Measurements from ENCODE around the gene RNF152.
"Not testable (repeated sequence)": the region's sequence is repeated elsewhere in the genome, so short reads cannot be mapped to it uniquely, and the experiment has no call there.

Gene RNF152

GRCh38 chr18:61815885-61816470, 76.8 kb downstream of the RNF152 start:
- DNase-seq = no peak

- no peak for DNase-seq
Measured at GRCh38 chr18:61808286-61808685, 84.5 kb downstream of the RNF152 start.

- DNase-seq = no peak
Measured at GRCh38 chr18:61803393-61803792, 89.4 kb downstream of the RNF152 start.

GRCh38 chr18:61797696-61798590, 94.9 kb downstream of the RNF152 start:
- DNase-seq = no peak

GRCh38 chr18:61791031-61791430, 101.8 kb downstream of the RNF152 start:
- no peak for DNase-seq

- DNase-seq = not testable (repeated sequence)
Measured at GRCh38 chr18:61787011-61787670, 105.7 kb downstream of the RNF152 start.

GRCh38 chr18:61785588-61785987, 107.2 kb downstream of the RNF152 start:
- no peak for DNase-seq

GRCh38 chr18:61784834-61785233, 108.0 kb downstream of the RNF152 start:
- no peak for DNase-seq

GRCh38 chr18:61782545-61782944, 110.3 kb downstream of the RNF152 start:
- no peak for DNase-seq

- not testable (repeated sequence) for DNase-seq
Measured at GRCh38 chr18:61776201-61776600, 116.6 kb downstream of the RNF152 start.

GRCh38 chr18:61774846-61775245, 118.0 kb downstream of the RNF152 start:
- DNase-seq = no peak

- DNase-seq = no peak
Measured at GRCh38 chr18:61772293-61772848, 120.4 kb downstream of the RNF152 start.

GRCh38 chr18:61771861-61772260, 120.9 kb downstream of the RNF152 start:
- no peak for DNase-seq

GRCh38 chr18:61770279-61770678, 122.5 kb downstream of the RNF152 start:
- no peak for DNase-seq

- DNase-seq = no peak
Measured at GRCh38 chr18:61766266-61766884, 126.4 kb downstream of the RNF152 start.

- no peak for DNase-seq
Measured at GRCh38 chr18:61765097-61765496, 127.7 kb downstream of the RNF152 start.

- DNase-seq = no peak
Measured at GRCh38 chr18:61764381-61764780, 128.4 kb downstream of the RNF152 start.

GRCh38 chr18:61761875-61762274, 130.9 kb downstream of the RNF152 start:
- no peak for DNase-seq
